Measurements from ENCODE around the gene CCNC. TPM values are rescaled to one million over a fixed set of nuclear protein-coding genes. Genes with fewer than 3 reads are reported as not detected.

CCNC gene, protein sequence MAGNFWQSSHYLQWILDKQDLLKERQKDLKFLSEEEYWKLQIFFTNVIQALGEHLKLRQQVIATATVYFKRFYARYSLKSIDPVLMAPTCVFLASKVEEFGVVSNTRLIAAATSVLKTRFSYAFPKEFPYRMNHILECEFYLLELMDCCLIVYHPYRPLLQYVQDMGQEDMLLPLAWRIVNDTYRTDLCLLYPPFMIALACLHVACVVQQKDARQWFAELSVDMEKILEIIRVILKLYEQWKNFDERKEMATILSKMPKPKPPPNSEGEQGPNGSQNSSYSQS
- 48.2 and 76.3 TPM in 2 replicates for total RNA-seq

DNA sequence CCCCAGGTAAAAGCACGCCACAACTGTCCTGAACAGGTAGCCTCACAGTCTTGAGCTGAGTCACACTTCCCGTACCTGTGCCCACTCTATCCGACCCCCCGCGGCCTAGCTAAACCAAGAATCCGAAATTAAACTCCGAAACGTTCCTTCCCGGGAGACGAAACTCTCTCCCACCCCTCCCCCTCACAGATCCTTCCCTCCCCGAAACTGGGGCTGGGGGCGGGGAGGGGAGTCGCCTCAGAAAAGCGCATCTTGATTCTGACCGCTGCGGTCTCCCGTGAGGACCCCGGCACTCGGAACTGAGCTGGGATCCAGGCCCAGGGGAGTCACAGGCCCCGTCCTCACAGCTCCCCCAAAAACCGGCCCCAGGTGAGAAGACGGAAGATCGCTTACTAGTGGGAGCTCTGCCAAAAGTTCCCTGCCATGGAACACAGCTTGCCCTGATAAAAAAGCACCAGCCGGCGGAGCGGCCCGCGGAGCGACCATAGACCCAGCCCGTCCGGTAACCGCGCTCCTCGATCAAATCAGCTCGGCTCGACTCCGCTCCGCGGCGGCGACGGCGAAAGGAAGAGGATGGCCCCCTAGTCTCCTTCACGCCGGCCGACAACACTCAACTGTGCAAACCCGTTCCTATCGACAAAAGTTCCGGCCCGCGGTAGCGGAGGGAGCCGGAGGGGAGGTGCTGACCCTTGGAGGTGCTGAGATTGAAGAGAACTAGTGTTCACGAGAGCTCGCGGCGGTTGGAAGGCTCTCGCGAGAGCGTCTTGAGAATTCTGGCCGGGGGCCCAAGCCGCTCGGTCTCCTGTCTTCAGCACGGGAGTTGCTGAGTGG is at the start of gene CCNC:
Gene CCNC (minus strand): TSS at position 558 of the 831 bp plus-strand sequence. CDS start 133 bp downstream, at position 425.

DNA sequence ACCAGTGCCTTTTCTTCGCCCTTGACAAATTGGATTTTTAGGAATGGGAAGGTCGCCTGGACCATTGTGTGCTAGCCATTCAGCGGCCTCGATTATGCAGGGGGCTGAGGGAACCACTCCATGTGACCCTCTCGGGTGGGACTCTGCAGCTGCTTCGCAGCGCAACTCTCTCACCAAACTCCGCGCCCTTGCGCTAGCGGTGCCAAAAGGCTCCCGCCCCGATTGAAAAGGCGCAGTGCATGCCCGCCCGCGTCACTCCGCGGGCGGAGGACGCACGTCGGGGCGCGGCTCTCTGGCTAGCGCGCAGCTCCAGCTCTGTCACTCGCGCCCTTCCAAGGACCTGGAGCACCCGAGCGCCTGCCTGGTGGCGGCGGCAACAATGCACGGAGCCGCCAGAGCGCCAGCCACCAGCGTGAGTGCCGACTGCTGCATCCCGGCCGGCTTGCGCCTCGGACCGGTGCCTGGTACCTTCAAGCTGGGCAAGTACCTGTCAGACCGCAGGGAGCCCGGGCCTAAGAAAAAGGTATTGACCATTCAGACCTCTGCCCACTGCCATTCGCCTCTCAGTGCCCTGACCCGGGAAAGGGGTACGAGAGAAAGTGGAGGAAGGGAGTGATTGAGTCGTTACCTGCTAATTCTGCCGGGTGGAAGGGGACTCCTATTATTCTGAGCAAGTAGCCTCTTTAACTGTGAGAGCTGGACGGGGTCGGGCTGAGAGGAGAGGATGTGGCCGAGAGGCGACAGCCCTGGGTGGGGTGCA is 38.4 kb upstream of the CCNC start, which contains the start of gene PRDM13:
Gene PRDM13 (plus strand): TSS at position 178 of the 760 bp plus-strand sequence. CDS start 202 bp downstream, at position 380.

Other genes with a start within 250 kb of the CCNC start
- 0.59 and 2.1 TPM in 2 replicates for gene FAXC, start 219.0 kb downstream of the CCNC start, total RNA-seq
- 2.1 and 4.0 TPM in 2 replicates for gene COQ3, start 174.5 kb downstream of the CCNC start, total RNA-seq
- gene PNISR, start 143.4 kb downstream of the CCNC start, total RNA-seq: 70.1 and 72.8 TPM in 2 replicates
- gene USP45, start 53.2 kb downstream of the CCNC start, total RNA-seq: 31.7 and 31.8 TPM in 2 replicates
- not detected in 2 replicates for gene PRDM13, start 38.2 kb upstream of the CCNC start, total RNA-seq

Data from smooth muscle cell of the umbilical artery (primary cell).